NCI-H82 (cell line): ENCODE measurements around the gene RBM14.
"Not testable (repeated sequence)": the region's sequence is repeated elsewhere in the genome, so short reads cannot be mapped to it uniquely, and the experiment has no call there.

Source experiments
- DNase-seq: peaks from one replicate; lab custom pipeline; 2025; lab: John Stamatoyannopoulos, UW

Gene RBM14

GRCh38 chr11:66600219-66600618, 16.2 kb upstream of the RBM14 start:
- DNase-seq: no peak

DNA sequence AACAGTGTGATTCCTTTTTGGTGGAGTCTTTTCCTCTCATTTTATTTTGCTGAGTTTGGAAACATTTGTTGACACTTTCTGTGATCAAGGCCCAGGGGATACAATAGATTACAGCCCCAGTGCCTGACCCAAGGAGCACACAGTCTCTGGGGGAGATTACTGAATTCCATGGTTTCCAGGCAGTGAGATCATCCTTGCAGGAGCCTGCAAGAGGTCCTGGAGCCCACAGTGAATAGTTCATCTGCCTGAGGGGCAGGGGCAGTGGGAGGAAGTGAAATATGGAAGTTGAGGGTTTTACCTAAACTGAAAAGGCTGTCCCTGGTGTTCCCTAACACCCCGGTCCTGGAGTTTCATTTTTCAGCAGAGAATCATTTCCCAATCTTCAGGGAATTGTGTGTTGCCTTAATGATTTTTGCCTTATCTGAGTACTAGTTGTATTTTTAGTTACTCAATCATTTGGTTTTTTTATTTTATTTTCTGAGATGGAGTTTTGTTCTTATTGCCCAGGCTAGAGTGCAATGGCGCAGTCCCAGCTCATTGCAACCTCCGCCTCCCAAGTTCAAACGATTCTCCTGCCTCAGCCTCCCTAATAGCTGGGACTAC, 15.7 kb upstream of the RBM14 start:
- no peak for DNase-seq

DNA sequence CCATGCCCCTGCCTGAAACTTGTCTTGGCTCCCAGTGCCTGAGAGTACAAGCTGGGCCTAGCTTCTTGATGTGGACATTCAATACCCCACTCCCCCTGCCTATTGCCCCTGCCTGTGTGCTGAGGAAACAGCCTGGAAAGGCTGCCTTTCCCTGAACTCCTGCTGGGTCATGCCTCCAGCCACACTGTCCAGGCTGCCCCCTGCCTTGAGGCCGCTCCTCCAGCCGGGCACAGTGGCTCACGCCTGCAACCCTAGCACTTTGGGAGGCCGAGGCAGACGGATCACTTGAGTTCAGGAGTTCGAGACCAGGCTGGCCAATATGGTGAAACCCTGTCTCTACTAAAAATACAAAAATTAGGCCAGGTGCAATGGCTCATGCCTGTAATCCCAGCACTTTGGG, 13.4 kb upstream of the RBM14 start:
- no peak for DNase-seq

DNA sequence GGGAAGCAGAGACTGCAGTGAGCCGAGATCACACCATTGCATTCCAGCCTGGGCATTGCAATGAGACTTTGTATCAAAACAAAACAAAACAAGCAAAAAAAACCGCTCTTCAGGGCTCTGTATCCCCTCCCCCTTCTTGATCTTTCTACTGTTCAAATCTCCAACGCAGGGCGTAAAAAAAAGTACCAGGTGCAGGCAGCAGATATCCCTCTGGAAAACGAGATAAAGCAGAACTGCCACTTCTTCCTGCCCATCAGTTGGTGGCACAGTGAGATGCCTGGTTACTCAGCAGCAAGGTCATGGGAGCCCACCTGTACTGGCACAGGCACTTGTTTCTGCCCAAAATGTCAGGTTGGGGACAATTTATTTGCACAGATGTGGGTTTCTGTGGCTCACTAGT, 12.3 kb upstream of the RBM14 start:
- DNase-seq: no peak

- not testable (repeated sequence) for DNase-seq
Measured at GRCh38 chr11:66606608-66607007, 9.8 kb upstream of the RBM14 start.

DNA sequence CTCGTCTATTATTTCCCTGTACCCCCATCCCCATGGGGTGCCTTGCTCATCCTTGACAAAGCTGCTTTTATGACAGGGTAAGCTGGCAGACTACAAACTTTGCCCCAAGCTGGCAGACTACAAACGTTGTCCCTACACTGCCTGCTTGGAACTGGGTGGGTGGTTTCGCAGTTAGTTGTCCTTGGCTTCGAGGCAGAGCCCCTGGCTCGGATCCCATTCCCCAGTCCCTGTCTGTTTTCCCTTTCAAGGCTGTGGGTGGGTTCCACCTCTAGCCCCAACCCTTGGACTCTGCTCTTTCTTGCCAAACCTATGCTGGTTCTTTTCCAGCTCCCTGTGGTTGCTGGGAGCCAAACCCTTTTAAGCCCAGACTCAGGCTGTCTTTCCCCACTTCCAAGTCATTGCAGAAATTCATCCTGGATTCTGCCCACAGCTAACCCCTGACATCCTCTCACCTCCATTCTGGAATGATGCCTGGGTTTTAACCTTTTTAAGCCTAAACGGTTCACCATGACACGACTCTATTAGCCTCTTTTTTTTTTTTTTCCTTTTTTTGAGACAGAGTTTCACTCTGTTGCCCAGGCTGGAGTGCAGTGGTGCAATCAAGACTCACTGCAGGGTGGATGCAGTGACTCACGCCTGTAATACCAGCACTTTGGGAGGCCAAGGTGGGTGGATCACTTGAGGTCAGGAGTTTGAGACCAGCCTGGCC, 9.2 kb upstream of the RBM14 start:
- DNase-seq: no peak

DNA sequence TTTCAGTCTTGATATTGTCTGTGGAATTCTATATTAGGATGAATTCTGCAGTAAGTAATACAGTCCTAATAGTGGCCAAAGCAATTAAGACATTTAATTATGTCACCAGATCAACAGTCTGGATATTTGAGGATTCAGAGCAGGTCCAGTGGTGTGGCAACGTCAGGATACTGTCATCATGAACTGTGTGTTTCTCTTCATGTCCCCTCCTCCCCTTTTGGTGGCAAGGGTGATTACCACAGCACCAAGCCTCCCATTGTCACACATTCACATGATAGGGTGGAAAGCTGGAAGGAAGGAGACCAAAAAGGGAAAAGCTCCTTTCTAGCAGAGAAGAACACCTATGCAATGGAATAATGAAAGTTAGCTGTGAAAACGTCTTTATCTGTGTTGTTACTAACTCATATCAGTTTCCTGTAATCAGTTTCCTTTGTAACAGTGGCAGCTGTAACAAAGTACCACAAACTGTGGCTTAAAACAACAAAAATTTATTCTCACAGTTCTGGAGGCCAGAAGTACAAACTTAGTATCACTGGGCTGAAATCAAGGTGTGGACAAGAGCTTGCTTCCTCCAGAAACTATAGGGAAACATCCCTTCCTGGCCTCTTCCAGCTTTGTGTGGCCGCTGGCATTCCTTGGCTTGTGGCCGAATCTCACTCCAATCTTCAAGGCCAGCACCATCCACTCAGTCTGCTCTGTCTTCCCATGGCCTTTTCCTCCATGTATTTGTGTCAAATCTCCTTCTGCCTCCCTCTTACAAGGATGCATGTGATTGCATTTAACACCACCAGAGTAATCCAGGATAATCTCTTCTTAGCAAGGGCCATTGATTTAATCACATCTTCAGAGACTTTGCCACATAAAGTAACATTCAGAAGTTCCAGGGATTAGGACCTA, 6.5 kb upstream of the RBM14 start:
- peak; percentile 94 for DNase-seq

GRCh38 chr11:66612458-66612857, 4.0 kb upstream of the RBM14 start:
- no peak for DNase-seq

GRCh38 chr11:66614073-66614472, 2.4 kb upstream of the RBM14 start:
- DNase-seq: no peak

- DNase-seq: no peak
Measured at GRCh38 chr11:66617155-66617834, 865 bp downstream of the RBM14 start.

DNA sequence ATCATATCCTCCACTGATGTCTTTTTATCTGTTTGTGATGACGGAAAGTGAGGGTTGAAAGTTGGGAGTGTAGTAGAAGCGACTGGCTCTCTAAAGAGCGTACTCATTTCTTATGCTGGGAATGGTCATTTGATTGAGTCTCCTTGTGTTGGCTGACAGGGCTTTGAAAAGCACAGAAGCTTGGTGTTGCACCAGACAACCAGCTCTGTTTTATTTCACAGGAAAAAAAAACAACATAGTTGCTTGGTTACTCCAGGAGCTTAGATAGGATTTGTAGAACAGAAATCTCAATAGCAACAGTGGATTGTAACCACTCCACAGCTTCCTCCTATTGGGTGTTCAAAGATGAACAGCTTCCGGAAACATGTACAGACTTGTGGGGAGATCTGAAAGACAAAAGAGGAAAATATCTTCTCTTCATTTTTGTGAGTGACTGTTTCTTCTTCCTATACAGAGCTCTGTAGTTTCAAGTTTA, 2.7 kb downstream of the RBM14 start:
- no peak for DNase-seq

GRCh38 chr11:66624450-66624849, 8.0 kb downstream of the RBM14 start:
- DNase-seq: no peak

- DNase-seq: no peak
Measured at GRCh38 chr11:66625041-66625751, 8.8 kb downstream of the RBM14 start.

- DNase-seq: no peak
Measured at GRCh38 chr11:66625752-66626149, 9.3 kb downstream of the RBM14 start.

GRCh38 chr11:66626382-66626781, 10.0 kb downstream of the RBM14 start:
- DNase-seq: no peak

DNA sequence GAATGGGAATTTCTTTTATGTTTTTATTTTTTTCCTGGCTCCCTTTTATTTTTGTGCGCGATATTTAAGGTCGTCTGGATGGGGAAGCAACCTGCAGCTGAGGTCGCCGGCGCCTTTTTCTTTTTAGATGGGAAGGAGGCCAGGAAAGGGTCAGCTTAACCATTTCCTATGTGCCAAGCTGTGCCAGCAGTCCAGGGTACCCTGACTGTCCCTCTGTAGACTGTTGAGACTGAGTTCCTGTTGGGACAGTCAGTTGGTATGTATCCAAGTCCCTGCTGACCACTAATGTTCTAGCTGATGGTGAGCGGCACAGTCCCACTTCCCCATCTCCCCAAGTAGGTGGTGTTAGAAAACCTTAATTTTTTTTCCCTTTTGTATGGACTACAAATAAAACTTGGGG, 10.5 kb downstream of the RBM14 start:
- no peak for DNase-seq

GRCh38 chr11:66628061-66628603, 11.7 kb downstream of the RBM14 start:
- DNase-seq: no peak

GRCh38 chr11:66629356-66629755, 12.9 kb downstream of the RBM14 start:
- no peak for DNase-seq

- no peak for DNase-seq
Measured at GRCh38 chr11:66631883-66632282, 15.5 kb downstream of the RBM14 start.

DNA sequence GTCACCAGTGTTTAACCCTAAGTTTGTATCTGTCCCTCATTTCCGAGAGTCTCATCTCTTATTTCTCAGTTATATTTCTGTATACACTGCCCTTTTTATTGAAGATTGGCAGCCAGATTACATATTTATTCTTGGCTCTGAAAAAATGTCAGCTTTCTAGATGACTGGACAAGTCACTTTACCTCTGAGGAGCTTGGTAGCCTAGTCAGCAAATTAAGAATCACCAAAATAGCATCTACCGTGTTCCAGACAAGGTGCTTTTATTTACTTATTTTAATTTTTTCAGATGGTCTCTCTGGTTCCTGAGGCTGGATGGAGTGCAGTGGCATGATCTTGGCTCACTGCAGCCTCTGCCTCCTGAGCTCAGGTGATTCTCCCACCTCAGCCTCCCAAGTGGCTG, 16.5 kb downstream of the RBM14 start:
- DNase-seq: no peak

GRCh38 chr11:66636411-66636810, 20.0 kb downstream of the RBM14 start:
- peak; percentile 71 for DNase-seq
